ENCODE data around the gene PAQR7. TPM values are rescaled to one million over a fixed set of nuclear protein-coding genes. Genes with fewer than 3 reads are reported as not detected.

Gene PAQR7
- total RNA-seq, 1 experiment from 2014 or later, result 6.7 TPM

DNA sequence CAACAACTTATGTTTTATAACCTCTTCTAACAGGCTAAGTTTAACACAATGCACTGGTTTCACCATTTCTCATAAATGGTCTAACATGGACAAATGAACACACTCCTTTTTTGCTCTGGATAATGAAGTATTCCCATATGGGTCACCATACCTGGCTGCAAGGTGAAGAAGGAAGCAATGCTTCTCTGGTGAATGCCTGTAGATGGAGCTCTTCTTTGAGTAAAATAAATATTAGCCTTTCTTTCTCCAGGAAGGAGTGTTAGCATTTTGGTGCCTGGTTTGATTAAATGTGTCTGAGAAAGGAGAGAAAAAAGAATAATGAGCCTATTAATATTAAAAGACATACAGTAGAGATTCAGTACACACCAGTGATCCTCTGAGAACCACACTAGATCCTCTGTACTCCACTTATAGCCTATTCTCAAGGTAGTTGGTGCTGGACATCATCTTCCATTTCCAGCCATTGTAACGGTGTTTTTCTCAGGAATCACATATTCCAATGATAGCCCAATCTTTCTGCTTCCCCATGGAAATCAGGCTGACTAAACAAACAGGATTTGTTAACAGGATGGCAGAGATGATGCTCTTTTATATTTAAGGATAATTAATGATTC is 38.1 kb downstream of the PAQR7 start:
- 0 out of 2 replicates have a peak, but pooled peaks cover 3% of the 10 kb centered on the region for H3K9me3 Mint-ChIP-seq
- DNase-seq (ENCODE audit: low spot score), result no peak
- ChIA-PET POLR2A (no interaction called here), CTCF (interaction anchor here (0.6 to 1.5 kb wide), 16 partner anchors 8 to 466 kb away, joined by 3 to 14 read pairs (median 4); partner anchors contain the start of genes EXTL1, PAFAH2 and PAQR7)
- no peaks in the 10 kb centered on the region for H3K4me1 Mint-ChIP-seq
- H3K27ac Mint-ChIP-seq, result peak overlapping the region; percentile 2; the same call in 1 of the 2 replicates
- H3K4me3 Mint-ChIP-seq, result no peak overlapping the region
- no peaks in the 10 kb centered on the region for H3K27me3 Mint-ChIP-seq (ENCODE audit: low read depth)
- TF ChIP-seq, protein P1, sequence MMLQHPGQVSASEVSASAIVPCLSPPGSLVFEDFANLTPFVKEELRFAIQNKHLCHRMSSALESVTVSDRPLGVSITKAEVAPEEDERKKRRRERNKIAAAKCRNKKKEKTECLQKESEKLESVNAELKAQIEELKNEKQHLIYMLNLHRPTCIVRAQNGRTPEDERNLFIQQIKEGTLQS (CRISPR knock-in tag; conservative IDR thresholded peaks at IDR 0.05), result no peak
- TF ChIP-seq, protein P2, sequence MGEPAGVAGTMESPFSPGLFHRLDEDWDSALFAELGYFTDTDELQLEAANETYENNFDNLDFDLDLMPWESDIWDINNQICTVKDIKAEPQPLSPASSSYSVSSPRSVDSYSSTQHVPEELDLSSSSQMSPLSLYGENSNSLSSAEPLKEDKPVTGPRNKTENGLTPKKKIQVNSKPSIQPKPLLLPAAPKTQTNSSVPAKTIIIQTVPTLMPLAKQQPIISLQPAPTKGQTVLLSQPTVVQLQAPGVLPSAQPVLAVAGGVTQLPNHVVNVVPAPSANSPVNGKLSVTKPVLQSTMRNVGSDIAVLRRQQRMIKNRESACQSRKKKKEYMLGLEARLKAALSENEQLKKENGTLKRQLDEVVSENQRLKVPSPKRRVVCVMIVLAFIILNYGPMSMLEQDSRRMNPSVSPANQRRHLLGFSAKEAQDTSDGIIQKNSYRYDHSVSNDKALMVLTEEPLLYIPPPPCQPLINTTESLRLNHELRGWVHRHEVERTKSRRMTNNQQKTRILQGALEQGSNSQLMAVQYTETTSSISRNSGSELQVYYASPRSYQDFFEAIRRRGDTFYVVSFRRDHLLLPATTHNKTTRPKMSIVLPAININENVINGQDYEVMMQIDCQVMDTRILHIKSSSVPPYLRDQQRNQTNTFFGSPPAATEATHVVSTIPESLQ (CRISPR knock-in tag; IDR thresholded peaks at IDR 0.05), result no peak
- TF ChIP-seq, protein P3, sequence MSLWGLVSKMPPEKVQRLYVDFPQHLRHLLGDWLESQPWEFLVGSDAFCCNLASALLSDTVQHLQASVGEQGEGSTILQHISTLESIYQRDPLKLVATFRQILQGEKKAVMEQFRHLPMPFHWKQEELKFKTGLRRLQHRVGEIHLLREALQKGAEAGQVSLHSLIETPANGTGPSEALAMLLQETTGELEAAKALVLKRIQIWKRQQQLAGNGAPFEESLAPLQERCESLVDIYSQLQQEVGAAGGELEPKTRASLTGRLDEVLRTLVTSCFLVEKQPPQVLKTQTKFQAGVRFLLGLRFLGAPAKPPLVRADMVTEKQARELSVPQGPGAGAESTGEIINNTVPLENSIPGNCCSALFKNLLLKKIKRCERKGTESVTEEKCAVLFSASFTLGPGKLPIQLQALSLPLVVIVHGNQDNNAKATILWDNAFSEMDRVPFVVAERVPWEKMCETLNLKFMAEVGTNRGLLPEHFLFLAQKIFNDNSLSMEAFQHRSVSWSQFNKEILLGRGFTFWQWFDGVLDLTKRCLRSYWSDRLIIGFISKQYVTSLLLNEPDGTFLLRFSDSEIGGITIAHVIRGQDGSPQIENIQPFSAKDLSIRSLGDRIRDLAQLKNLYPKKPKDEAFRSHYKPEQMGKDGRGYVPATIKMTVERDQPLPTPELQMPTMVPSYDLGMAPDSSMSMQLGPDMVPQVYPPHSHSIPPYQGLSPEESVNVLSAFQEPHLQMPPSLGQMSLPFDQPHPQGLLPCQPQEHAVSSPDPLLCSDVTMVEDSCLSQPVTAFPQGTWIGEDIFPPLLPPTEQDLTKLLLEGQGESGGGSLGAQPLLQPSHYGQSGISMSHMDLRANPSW (CRISPR knock-in tag; conservative IDR thresholded peaks at IDR 0.05; ENCODE audit: low read depth), result no peak
- TF ChIP-seq OVOL2 (CRISPR knock-in tag; IDR thresholded peaks at IDR 0.05; ENCODE audit: borderline replicate concordance) (no peak), CREB1 (CRISPR knock-in tag; IDR thresholded peaks at IDR 0.05) (no peak), GTF2I (CRISPR knock-in tag; conservative IDR thresholded peaks at IDR 0.05) (no peak), RELA (CRISPR knock-in tag; IDR thresholded peaks at IDR 0.05; ENCODE audit: borderline replicate concordance) (no peak), ZBTB21 (CRISPR knock-in tag; IDR thresholded peaks at IDR 0.05; ENCODE audit: borderline replicate concordance) (no peak), SMAD4 (CRISPR knock-in tag; IDR thresholded peaks at IDR 0.05) (no peak), NR2C2 (CRISPR knock-in tag; IDR thresholded peaks at IDR 0.05) (no peak), IRF2 (CRISPR knock-in tag; IDR thresholded peaks at IDR 0.05; ENCODE audit: borderline replicate concordance, low read depth) (no peak), ZNF232 (CRISPR knock-in tag; IDR thresholded peaks at IDR 0.05) (no peak), MYBL2 (CRISPR knock-in tag; IDR thresholded peaks at IDR 0.05) (no peak)
- TF ChIP-seq, protein P4, sequence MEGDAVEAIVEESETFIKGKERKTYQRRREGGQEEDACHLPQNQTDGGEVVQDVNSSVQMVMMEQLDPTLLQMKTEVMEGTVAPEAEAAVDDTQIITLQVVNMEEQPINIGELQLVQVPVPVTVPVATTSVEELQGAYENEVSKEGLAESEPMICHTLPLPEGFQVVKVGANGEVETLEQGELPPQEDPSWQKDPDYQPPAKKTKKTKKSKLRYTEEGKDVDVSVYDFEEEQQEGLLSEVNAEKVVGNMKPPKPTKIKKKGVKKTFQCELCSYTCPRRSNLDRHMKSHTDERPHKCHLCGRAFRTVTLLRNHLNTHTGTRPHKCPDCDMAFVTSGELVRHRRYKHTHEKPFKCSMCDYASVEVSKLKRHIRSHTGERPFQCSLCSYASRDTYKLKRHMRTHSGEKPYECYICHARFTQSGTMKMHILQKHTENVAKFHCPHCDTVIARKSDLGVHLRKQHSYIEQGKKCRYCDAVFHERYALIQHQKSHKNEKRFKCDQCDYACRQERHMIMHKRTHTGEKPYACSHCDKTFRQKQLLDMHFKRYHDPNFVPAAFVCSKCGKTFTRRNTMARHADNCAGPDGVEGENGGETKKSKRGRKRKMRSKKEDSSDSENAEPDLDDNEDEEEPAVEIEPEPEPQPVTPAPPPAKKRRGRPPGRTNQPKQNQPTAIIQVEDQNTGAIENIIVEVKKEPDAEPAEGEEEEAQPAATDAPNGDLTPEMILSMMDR (IDR thresholded peaks at IDR 0.05), result no peak
- 0 out of 2 replicates have a peak, but pooled peaks have one; percentile 51 for ATAC-seq
- H3K36me3 Mint-ChIP-seq, result peaks cover 34% of the 10 kb centered on the region

DNA sequence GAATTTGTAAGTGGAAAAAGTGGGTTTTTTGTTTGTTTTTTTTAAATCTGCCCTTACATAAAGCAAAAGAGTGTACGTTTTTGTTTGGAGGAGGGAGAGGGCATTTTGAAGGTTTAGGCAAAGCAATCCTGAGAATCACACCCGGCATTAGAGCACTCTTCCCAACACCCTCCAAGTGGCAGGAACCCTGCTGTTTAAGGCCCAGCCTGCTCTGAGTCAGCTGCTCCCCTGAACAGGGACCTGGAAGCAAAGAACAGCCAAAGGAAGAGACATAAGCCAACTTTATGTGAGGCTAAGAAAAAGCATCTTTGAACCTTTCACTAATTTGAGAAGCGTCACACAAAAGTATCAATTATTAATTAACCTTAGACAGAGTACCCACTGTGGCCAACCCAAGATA is 38.8 kb downstream of the PAQR7 start:
- ChIA-PET CTCF (interaction anchor here (0.9 to 1.5 kb wide), 13 partner anchors 9 to 465 kb away, joined by 3 to 14 read pairs (median 5); partner anchors contain the start of genes EXTL1, PAFAH2 and PAQR7), POLR2A (no interaction called here)
- no peaks in the 10 kb centered on the region for H3K4me1 Mint-ChIP-seq
- H3K9me3 Mint-ChIP-seq, result 0 out of 2 replicates have a peak, but pooled peaks cover 3% of the 10 kb centered on the region
- no peak overlapping the region; the same call in 1 of the 2 replicates for H3K27ac Mint-ChIP-seq
- H3K4me3 Mint-ChIP-seq, result no peak overlapping the region
- H3K36me3 Mint-ChIP-seq, result peaks cover 40% of the 10 kb centered on the region
- ATAC-seq, result no peak
- no peaks in the 10 kb centered on the region for H3K27me3 Mint-ChIP-seq (ENCODE audit: low read depth)
- no peak for DNase-seq (ENCODE audit: low spot score)
- TF ChIP-seq, protein P5, sequence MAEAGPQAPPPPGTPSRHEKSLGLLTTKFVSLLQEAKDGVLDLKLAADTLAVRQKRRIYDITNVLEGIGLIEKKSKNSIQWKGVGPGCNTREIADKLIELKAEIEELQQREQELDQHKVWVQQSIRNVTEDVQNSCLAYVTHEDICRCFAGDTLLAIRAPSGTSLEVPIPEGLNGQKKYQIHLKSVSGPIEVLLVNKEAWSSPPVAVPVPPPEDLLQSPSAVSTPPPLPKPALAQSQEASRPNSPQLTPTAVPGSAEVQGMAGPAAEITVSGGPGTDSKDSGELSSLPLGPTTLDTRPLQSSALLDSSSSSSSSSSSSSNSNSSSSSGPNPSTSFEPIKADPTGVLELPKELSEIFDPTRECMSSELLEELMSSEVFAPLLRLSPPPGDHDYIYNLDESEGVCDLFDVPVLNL (CRISPR knock-in tag; IDR thresholded peaks at IDR 0.05; ENCODE audit: borderline replicate concordance, low read depth), result no peak
- no peak for TF ChIP-seq SP1 (CRISPR knock-in tag; conservative IDR thresholded peaks at IDR 0.05)
- TF ChIP-seq KAT7 (CRISPR knock-in tag; IDR thresholded peaks at IDR 0.05; ENCODE audit: borderline replicate concordance), result no peak
- TF ChIP-seq ZNF671 (CRISPR knock-in tag; IDR thresholded peaks at IDR 0.05), result no peak
- TF ChIP-seq, protein P6, sequence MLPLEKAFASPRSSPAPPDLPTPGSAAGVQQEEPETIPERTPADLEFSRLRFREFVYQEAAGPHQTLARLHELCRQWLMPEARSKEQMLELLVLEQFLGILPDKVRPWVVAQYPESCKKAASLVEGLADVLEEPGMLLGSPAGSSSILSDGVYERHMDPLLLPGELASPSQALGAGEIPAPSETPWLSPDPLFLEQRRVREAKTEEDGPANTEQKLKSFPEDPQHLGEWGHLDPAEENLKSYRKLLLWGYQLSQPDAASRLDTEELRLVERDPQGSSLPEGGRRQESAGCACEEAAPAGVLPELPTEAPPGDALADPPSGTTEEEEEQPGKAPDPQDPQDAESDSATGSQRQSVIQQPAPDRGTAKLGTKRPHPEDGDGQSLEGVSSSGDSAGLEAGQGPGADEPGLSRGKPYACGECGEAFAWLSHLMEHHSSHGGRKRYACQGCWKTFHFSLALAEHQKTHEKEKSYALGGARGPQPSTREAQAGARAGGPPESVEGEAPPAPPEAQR (CRISPR knock-in tag; IDR thresholded peaks at IDR 0.05), result no peak
- TF ChIP-seq RORB (CRISPR knock-in tag; IDR thresholded peaks at IDR 0.05), result no peak
- no peak for TF ChIP-seq IRF2 (CRISPR knock-in tag; IDR thresholded peaks at IDR 0.05; ENCODE audit: borderline replicate concordance, low read depth)
- TF ChIP-seq, protein P7, sequence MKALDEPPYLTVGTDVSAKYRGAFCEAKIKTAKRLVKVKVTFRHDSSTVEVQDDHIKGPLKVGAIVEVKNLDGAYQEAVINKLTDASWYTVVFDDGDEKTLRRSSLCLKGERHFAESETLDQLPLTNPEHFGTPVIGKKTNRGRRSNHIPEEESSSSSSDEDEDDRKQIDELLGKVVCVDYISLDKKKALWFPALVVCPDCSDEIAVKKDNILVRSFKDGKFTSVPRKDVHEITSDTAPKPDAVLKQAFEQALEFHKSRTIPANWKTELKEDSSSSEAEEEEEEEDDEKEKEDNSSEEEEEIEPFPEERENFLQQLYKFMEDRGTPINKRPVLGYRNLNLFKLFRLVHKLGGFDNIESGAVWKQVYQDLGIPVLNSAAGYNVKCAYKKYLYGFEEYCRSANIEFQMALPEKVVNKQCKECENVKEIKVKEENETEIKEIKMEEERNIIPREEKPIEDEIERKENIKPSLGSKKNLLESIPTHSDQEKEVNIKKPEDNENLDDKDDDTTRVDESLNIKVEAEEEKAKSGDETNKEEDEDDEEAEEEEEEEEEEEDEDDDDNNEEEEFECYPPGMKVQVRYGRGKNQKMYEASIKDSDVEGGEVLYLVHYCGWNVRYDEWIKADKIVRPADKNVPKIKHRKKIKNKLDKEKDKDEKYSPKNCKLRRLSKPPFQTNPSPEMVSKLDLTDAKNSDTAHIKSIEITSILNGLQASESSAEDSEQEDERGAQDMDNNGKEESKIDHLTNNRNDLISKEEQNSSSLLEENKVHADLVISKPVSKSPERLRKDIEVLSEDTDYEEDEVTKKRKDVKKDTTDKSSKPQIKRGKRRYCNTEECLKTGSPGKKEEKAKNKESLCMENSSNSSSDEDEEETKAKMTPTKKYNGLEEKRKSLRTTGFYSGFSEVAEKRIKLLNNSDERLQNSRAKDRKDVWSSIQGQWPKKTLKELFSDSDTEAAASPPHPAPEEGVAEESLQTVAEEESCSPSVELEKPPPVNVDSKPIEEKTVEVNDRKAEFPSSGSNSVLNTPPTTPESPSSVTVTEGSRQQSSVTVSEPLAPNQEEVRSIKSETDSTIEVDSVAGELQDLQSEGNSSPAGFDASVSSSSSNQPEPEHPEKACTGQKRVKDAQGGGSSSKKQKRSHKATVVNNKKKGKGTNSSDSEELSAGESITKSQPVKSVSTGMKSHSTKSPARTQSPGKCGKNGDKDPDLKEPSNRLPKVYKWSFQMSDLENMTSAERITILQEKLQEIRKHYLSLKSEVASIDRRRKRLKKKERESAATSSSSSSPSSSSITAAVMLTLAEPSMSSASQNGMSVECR (CRISPR knock-in tag; IDR thresholded peaks at IDR 0.05; ENCODE audit: borderline replicate concordance), result no peak

Measured in WTC11 (cell line).